KMS-11 (cell line): ENCODE measurements around the gene WDR11.
A peak's percentile ranks its signal among the peaks of the same experiment; 100 is the strongest.

Experiments used
- H2AFZ ChIP-seq: fragments of 200-600 bp; sonication (generic); 2 replicates; pipeline ENCODE4 v1.6.1; 2016; ENCODE audit warnings: antibody characterized with exemption, mixed run types, low read depth
- H3K27ac ChIP-seq: fragments of 200-600 bp; sonication (generic); 2 replicates; pipeline ENCODE4 v1.6.1; 2016; ENCODE audit warnings: mild to moderate bottlenecking, mixed run types
- H3K27me3 ChIP-seq: fragments of 200-600 bp; sonication (generic); 2 replicates; pipeline ENCODE4 v1.6.1; 2017; ENCODE audit warnings: mild to moderate bottlenecking, low read depth, mixed run types, moderate library complexity; ENCODE audit not compliant: insufficient read depth
- H3K36me3 ChIP-seq: fragments of 200-600 bp; sonication (generic); 2 replicates; pipeline ENCODE4 v1.6.1; 2017; ENCODE audit warnings: mild to moderate bottlenecking, mixed run types; ENCODE audit not compliant: insufficient read depth
- H3K4me1 ChIP-seq: fragments of 200-600 bp; sonication (generic); 2 replicates; pipeline ENCODE4 v1.6.1; 2016; ENCODE audit warnings: mild to moderate bottlenecking, low read depth, mixed run types; ENCODE audit not compliant: poor library complexity, severe bottlenecking
- H3K4me2 ChIP-seq: fragments of 200-600 bp; sonication (generic); 2 replicates; pipeline ENCODE4 v1.7.0; 2016; ENCODE audit warnings: mild to moderate bottlenecking, mixed run types
- H3K4me3 ChIP-seq: fragments of 200-600 bp; sonication (generic); IDR thresholded peaks from 2 replicates; pipeline ENCODE4 v1.6.1; 2017; ENCODE audit warnings: low read depth, low read length, mixed read lengths; ENCODE audit not compliant: insufficient read depth
- H3K79me2 ChIP-seq: fragments of 200-600 bp; sonication (generic); 2 replicates; pipeline ENCODE4 v1.6.1; 2016; ENCODE audit warnings: low read depth, mixed run types; ENCODE audit not compliant: insufficient read depth
- H3K9ac ChIP-seq: fragments of 200-600 bp; sonication (generic); 2 replicates; pipeline ENCODE4 v1.6.1; 2016; ENCODE audit warnings: mild to moderate bottlenecking, mixed run types
- H4K20me1 ChIP-seq: fragments of 200-600 bp; sonication (generic); 2 replicates; pipeline ENCODE4 v1.6.1; 2016; ENCODE audit warnings: mild to moderate bottlenecking, mixed run types; ENCODE audit not compliant: insufficient read depth
- TF ChIP-seq, protein P1 (sequence below): fragments of 200-600 bp; sonication (generic); conservative IDR thresholded peaks from 2 replicates; pipeline ENCODE4 v1.6.1; 2017; ENCODE audit warnings: low read depth, mild to moderate bottlenecking, antibody characterized with exemption, low read length, moderate library complexity, mixed read lengths

The WDR11 gene

DNA sequence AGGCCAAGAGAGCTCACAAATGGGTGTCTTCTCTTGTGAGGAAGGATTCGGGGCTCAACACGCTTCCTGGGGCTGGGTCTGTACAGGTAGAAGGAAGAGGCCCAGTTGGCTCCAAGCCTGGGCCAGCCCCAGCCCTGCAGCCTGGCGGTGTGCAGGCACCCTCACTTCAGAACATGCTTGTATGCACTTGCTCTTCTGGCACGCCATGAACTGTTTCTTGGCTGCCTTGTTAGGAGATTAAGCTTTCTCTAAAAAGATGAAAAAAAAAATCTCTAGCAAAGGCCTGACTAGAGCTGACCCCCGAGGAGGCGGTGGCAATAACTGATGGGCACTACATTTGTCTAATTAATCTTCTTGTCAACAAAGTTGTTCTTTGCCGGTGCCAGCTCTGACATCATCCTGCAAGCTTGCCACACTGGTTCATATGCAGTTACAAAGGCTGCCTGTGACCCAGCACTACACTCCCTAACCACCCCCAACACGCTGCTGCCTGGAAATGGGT is 94.7 kb downstream of the WDR11 start:
- H3K36me3 ChIP-seq: no peaks in the 10 kb centered on the region
- no peaks in the 10 kb centered on the region for H4K20me1 ChIP-seq
- no peak overlapping the region for H2AFZ ChIP-seq
- no peak overlapping the region for H3K4me2 ChIP-seq
- TF ChIP-seq, protein P1, sequence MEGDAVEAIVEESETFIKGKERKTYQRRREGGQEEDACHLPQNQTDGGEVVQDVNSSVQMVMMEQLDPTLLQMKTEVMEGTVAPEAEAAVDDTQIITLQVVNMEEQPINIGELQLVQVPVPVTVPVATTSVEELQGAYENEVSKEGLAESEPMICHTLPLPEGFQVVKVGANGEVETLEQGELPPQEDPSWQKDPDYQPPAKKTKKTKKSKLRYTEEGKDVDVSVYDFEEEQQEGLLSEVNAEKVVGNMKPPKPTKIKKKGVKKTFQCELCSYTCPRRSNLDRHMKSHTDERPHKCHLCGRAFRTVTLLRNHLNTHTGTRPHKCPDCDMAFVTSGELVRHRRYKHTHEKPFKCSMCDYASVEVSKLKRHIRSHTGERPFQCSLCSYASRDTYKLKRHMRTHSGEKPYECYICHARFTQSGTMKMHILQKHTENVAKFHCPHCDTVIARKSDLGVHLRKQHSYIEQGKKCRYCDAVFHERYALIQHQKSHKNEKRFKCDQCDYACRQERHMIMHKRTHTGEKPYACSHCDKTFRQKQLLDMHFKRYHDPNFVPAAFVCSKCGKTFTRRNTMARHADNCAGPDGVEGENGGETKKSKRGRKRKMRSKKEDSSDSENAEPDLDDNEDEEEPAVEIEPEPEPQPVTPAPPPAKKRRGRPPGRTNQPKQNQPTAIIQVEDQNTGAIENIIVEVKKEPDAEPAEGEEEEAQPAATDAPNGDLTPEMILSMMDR: no peak
- no peaks in the 10 kb centered on the region for H3K79me2 ChIP-seq
- no peaks in the 10 kb centered on the region for H3K27me3 ChIP-seq
- H3K9ac ChIP-seq: no peak overlapping the region
- H3K4me3 ChIP-seq: no peak overlapping the region
- H3K27ac ChIP-seq: no peak overlapping the region
- H3K4me1 ChIP-seq: no peaks in the 10 kb centered on the region

DNA sequence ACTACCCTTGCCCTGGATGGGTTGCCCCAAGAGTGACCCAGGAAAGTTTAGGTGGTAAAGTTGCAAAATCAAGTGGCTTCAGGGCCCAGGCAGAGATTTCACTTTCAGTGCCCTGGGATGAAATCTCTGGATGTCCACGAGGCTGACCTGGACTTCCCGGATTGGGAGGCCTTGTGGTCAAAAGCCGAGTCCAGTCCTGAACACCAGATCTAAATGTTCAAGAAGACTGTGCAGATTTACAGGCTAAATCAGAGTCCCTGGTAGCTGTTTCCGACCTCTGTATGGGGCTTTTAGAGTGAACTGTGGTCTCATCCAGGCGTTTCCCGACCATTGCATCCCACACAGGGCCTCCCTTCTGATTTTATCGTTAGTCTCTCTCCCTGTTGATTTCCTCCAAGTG is 95.3 kb downstream of the WDR11 start:
- Histone ChIP-seq H3K79me2 (no peaks in the 10 kb centered on the region), H3K4me1 (no peaks in the 10 kb centered on the region), H3K4me2 (no peak overlapping the region), H2AFZ (no peak overlapping the region), H4K20me1 (no peaks in the 10 kb centered on the region), H3K9ac (no peak overlapping the region), H3K27ac (no peak overlapping the region), H3K27me3 (no peaks in the 10 kb centered on the region), H3K36me3 (no peaks in the 10 kb centered on the region), H3K4me3 (no peak overlapping the region)
- TF ChIP-seq, protein P1: no peak

DNA sequence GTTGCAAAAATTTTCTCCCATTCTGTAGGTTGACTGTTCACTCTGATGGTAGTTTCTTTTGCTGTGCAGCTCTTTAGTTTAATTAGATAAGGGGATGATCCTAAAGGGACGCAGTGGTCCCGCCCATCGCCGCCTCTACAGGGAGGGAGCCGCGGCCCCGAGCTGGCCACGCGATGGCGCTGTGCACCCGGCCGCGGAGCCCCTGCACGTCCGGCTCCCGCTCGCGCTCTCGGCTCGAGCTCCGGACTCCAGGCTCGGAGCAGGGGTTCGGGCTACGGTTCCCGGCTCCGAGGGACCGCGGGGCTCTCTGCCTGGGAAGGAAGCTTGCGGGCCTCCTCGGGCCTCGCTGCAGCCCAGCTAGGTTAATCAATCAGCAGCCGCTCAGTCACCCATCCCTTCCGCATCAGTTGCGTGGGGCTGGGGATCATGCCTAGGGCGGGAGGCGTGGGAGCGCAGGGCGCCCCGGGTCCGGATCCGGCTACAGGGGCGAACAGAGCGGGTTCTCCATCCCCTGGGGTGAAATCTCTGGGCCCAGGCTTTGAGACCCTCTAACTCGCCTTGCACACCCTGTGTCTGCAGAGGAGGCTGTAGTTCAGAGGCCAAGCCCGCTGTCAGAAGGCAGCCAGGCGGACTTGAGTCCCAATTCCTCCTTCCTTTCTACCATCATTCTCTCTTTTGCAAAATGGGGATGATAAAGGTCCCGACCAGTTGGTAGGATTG is 97.9 kb downstream of the WDR11 start:
- Histone ChIP-seq H3K9ac (no peak overlapping the region), H2AFZ (peak overlapping the region; percentile 85), H3K4me3 (no peak overlapping the region), H3K4me2 (peak overlapping the region; percentile 73), H4K20me1 (no peaks in the 10 kb centered on the region), H3K79me2 (no peaks in the 10 kb centered on the region), H3K4me1 (no peaks in the 10 kb centered on the region), H3K27ac (no peak overlapping the region), H3K36me3 (no peaks in the 10 kb centered on the region), H3K27me3 (no peaks in the 10 kb centered on the region; the same call in 1 of the 2 replicates)
- TF ChIP-seq, protein P1: peak; percentile 63

GRCh38 chr10:120949609-120950031 is 98.5 kb downstream of the WDR11 start:
- H2AFZ ChIP-seq: no peak overlapping the region
- H3K27ac ChIP-seq: no peak overlapping the region
- H3K4me3 ChIP-seq: no peak overlapping the region
- H3K9ac ChIP-seq: no peak overlapping the region
- no peaks in the 10 kb centered on the region; the same call in 1 of the 2 replicates for H3K27me3 ChIP-seq
- no peak overlapping the region for H3K4me2 ChIP-seq
- TF ChIP-seq, protein P1: no peak
- H3K4me1 ChIP-seq: no peaks in the 10 kb centered on the region
- no peaks in the 10 kb centered on the region for H4K20me1 ChIP-seq
- no peaks in the 10 kb centered on the region for H3K36me3 ChIP-seq
- no peaks in the 10 kb centered on the region for H3K79me2 ChIP-seq
